ENCODE data around the gene UBD.

UBD gene

GRCh38 chr6:29521006-29521680, 38.4 kb downstream of the UBD start:
- DNase-seq: no peak

GRCh38 chr6:29520232-29520631, 39.3 kb downstream of the UBD start:
- no peak for DNase-seq

- DNase-seq: no peak
Observed at GRCh38 chr6:29519291-29520010, 40.1 kb downstream of the UBD start.

GRCh38 chr6:29517728-29518440, 41.6 kb downstream of the UBD start:
- no peak for DNase-seq

- DNase-seq: no peak
Observed at GRCh38 chr6:29517245-29517644, 42.3 kb downstream of the UBD start.

- DNase-seq: peak in 1 of 4 experiments; percentile 9
Observed at GRCh38 chr6:29516108-29516507, 43.4 kb downstream of the UBD start.

- DNase-seq: no peak
Observed at GRCh38 chr6:29510746-29511300, 48.7 kb downstream of the UBD start.

- DNase-seq: no peak
Observed at GRCh38 chr6:29510202-29510601, 49.3 kb downstream of the UBD start.

- no peak for DNase-seq
Observed at GRCh38 chr6:29509711-29510110, 49.8 kb downstream of the UBD start.

GRCh38 chr6:29509239-29509638, 50.3 kb downstream of the UBD start:
- DNase-seq: no peak

GRCh38 chr6:29507319-29507718, 52.2 kb downstream of the UBD start:
- DNase-seq: no peak

GRCh38 chr6:29506446-29507067, 53.0 kb downstream of the UBD start:
- no peak for DNase-seq

- DNase-seq: no peak
Observed at GRCh38 chr6:29505808-29506207, 53.7 kb downstream of the UBD start.
